Epithelial cell of prostate (primary cell): ENCODE results near the gene CASTOR2.
A peak's percentile ranks its signal among the peaks of the same experiment; 100 is the strongest.
"Not testable (repeated sequence)": the region's sequence is repeated elsewhere in the genome, so short reads cannot be mapped to it uniquely, and the experiment has no call there.

Experiments
- DNase-seq: peaks from one replicate; pipeline ENCODE4 v3.0.0-alpha.2; 2011; ENCODE audit warnings: low read depth, low spot score
- H3K27ac ChIP-seq: fragments of 450-650 bp; 2 replicates; pipeline ENCODE4 v1.5.1; 2017; ENCODE audit warnings: mild to moderate bottlenecking

Gene CASTOR2

GRCh38 chr7:75048435-75049379 lies 84.2 kb downstream of the CASTOR2 start:
- no peak overlapping the region for H3K27ac ChIP-seq
- no peak for DNase-seq

- no peak overlapping the region for H3K27ac ChIP-seq
- no peak for DNase-seq
Observed at GRCh38 chr7:75049817-75050216, 85.3 kb downstream of the CASTOR2 start.

- no peak for DNase-seq
Observed at GRCh38 chr7:75050501-75050900, 86.0 kb downstream of the CASTOR2 start.

GRCh38 chr7:75054744-75055143 lies 90.2 kb downstream of the CASTOR2 start:
- H3K27ac ChIP-seq, result no peak overlapping the region
- no peak for DNase-seq

More at GRCh38 chr7:75050501-75050900, 86.0 kb downstream of the CASTOR2 start:
- no peak overlapping the region for H3K27ac ChIP-seq

GRCh38 chr7:75055155-75055554 lies 90.7 kb downstream of the CASTOR2 start:
- no peak overlapping the region for H3K27ac ChIP-seq
- DNase-seq, result no peak

GRCh38 chr7:75055830-75056772 lies 91.6 kb downstream of the CASTOR2 start:
- no peak for DNase-seq
- no peak overlapping the region for H3K27ac ChIP-seq

GRCh38 chr7:75058406-75058805 lies 93.9 kb downstream of the CASTOR2 start:
- no peak overlapping the region for H3K27ac ChIP-seq
- no peak for DNase-seq

- DNase-seq, result no peak
- no peak overlapping the region for H3K27ac ChIP-seq
Observed at GRCh38 chr7:75064291-75064690, 99.8 kb downstream of the CASTOR2 start.

- DNase-seq, result no peak
- no peak overlapping the region for H3K27ac ChIP-seq
Observed at GRCh38 chr7:75064801-75065200, 100.3 kb downstream of the CASTOR2 start.

- H3K27ac ChIP-seq, result no peak overlapping the region
- DNase-seq, result no peak
Observed at GRCh38 chr7:75066521-75066920, 102.0 kb downstream of the CASTOR2 start.

- no peak for DNase-seq
- H3K27ac ChIP-seq, result peak overlapping the region; percentile 65
Observed at GRCh38 chr7:75072981-75073283, 108.4 kb downstream of the CASTOR2 start.

- not testable (repeated sequence) for DNase-seq
- peak overlapping the region; percentile 65 for H3K27ac ChIP-seq
Observed at GRCh38 chr7:75074262-75074641, 109.7 kb downstream of the CASTOR2 start.
